WI38 (cell line): ENCODE results near the gene DLEU7.

Experiments used
- H3K4me3 ChIP-seq: 2 replicates; pipeline ENCODE4 v1.5.1; 2011; ENCODE audit warnings: low read depth, mild to moderate bottlenecking, control low read depth, low read length
- CTCF ChIP-seq: IDR thresholded peaks from 2 replicates; pipeline ENCODE4 v1.5.1; 2012; ENCODE audit warnings: low read depth, mild to moderate bottlenecking, control low read depth, low read length

Gene DLEU7

GRCh38 chr13:50864492-50864891 lies 21.0 kb upstream of the DLEU7 start:
- no peak overlapping the region for H3K4me3 ChIP-seq
- no peak for TF ChIP-seq CTCF

GRCh38 chr13:50855681-50856080 lies 12.2 kb upstream of the DLEU7 start:
- no peak for TF ChIP-seq CTCF
- H3K4me3 ChIP-seq: no peak overlapping the region

DNA sequence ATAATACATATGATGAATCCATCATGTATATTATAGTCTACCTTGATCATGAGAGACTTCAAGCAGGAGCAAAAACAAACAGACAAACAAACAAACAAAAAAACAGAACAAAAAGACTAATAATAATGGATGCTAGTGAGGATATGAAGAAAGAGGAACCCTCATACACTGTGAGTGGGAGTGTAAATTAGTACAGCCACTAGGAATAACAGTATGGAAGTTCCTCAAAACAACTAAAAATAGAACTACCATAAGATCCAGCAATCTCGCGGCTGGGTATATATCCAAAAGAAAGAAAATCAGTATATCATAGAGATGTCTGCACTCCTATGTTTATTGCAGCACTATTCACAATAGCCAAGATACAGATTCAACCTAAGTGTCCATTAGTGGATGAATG lies 7.0 kb upstream of the DLEU7 start:
- H3K4me3 ChIP-seq: no peak overlapping the region
- TF ChIP-seq CTCF: no peak

DNA sequence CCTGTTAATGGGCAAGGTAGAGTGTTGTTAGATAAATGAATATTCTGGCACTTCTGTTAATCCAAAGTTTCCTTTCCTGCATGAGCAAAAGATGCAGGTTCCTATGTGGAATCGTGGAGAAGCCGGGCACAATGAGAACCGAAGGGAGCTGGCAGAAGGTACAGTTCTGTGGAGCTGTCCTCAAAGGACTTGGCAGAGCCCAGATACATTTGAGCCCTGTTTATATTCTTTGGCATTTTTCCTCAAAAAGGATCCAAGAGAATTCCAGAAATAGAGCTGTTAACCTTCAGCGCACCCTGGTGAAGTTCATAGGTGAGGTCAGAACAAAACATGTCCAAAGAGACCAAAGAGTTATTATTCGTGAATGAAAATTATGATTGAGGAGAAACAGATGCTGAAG lies 4.0 kb upstream of the DLEU7 start:
- H3K4me3 ChIP-seq: no peak overlapping the region
- TF ChIP-seq CTCF: no peak

DNA sequence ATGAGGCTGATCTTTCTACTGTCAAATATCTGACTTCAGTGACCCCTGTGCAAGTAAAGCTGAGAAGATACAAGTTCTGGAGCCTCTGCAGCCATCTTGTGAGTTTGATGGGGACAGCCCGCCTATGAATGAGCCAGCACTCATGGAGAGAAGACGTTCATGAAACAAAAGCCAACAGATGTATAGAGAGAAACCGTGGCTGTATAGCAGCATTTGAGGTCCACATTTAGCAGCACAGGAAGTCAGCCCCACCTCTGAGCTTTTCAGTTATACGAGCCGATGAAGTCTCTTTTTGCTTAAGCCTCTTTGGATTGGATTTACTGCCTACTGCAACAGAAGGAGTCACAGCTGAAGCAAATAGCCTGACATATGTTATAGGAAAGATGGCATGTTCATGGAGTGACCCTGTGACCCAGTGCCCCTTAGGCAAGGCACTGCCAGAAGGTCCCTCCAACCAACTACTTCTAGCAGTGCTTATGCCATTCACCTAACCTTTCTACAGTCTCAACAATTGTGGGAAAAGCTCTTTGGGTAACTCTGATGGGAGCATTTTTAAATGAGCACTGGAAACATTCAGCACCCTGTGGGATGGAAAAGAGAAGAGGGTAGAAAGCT lies 3.5 kb upstream of the DLEU7 start:
- TF ChIP-seq CTCF: no peak
- no peak overlapping the region for H3K4me3 ChIP-seq

- H3K4me3 ChIP-seq: no peak overlapping the region
- TF ChIP-seq CTCF: no peak
Measured at GRCh38 chr13:50845211-50845610, 1.7 kb upstream of the DLEU7 start.

- H3K4me3 ChIP-seq: no peak overlapping the region
- no peak for TF ChIP-seq CTCF
Measured at GRCh38 chr13:50844084-50844875, 788 bp upstream of the DLEU7 start.
